ENCODE results near the gene VKORC1.

- TF ChIP-seq POLR2AphosphoS5 (IDR thresholded peaks at IDR 0.05; ENCODE audit: low read depth, low read length) (no peak), POLR2A (IDR thresholded peaks at IDR 0.05; ENCODE audit: low read depth, low read length) (no peak), POU2F2 (IDR thresholded peaks at IDR 0.05; ENCODE audit: low read depth, low read length) (no peak), PAX5 (IDR thresholded peaks at IDR 0.05; ENCODE audit: insufficient read depth, low read length, severe bottlenecking) (no peak), TAF1 (IDR thresholded peaks at IDR 0.05; ENCODE audit: low read depth, low read length) (no peak), SPI1 (IDR thresholded peaks at IDR 0.05; ENCODE audit: low read depth, low read length) (no peak)
Measured at GRCh38 chr16:31079342-31079944, 15.2 kb downstream of the VKORC1 start.
